Measurements from ENCODE around the gene CBX7.
"Not testable (repeated sequence)": the region's sequence is repeated elsewhere in the genome, so short reads cannot be mapped to it uniquely, and the experiment has no call there.

Gene CBX7

DNA sequence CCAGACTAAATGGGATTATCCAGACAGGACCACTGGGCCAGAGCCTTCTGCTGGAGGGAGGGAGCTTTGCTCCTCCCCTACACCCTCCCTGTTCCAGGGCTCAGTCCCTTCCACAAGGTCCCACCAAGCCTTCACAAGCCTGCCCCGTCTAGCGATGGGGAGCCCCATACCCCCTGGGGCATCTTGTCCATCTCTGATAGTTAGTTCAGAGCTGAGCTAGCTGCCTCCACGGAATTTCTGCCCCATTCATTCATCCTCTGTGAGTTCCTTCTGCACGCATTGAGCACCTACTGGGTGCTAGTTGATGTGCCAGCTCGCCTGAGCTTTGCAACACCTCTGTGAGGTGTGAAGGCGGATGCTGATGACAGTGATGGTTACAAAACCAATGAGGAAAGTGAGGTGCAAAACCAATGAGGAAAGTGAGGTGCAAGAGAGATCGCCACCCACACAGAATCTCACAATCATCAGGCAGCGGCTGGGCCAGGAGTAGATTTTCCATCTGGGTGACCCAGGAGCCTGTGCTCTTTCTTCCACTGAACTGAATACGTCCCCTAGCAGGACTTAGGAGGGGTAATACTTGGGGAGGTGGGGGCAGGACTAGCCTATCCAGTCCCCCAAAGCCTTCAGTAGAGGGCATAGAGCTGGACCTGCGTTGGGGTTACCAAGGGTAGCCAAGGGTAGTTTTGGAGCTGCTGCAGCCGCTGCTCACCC, 21.5 kb upstream of the CBX7 start:
- no peak for DNase-seq

DNA sequence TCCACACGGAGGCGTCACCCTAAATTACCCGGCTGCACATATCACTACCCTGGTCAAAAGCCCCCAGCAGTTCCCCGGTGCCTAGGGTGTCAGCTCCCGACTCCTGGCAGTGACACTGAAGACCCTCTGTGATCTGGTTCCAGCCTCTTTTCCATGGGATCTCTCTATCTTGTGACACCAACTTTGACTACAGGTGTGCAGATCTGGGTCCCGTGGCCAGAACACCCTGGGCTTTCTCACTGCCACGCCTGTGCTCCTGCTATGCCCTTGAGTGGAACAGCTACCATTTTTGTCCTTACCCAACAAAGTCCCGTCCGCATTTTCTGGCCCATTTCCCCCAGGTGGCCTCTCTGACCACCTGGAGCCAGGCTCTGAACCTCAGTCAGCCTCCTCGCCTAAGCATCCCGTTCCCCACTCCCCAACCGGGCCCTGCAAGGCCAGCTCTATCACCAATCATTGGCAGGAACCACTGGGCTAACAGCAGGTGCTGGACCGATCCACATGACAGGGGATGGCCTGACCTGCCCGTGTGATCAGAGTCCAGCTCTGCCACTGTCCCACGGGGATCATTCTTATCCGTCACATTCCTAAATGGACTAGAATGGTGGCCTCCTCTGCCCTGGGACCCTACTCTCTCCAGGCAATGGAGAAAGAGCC, 20.7 kb upstream of the CBX7 start:
- no peak for DNase-seq

DNA sequence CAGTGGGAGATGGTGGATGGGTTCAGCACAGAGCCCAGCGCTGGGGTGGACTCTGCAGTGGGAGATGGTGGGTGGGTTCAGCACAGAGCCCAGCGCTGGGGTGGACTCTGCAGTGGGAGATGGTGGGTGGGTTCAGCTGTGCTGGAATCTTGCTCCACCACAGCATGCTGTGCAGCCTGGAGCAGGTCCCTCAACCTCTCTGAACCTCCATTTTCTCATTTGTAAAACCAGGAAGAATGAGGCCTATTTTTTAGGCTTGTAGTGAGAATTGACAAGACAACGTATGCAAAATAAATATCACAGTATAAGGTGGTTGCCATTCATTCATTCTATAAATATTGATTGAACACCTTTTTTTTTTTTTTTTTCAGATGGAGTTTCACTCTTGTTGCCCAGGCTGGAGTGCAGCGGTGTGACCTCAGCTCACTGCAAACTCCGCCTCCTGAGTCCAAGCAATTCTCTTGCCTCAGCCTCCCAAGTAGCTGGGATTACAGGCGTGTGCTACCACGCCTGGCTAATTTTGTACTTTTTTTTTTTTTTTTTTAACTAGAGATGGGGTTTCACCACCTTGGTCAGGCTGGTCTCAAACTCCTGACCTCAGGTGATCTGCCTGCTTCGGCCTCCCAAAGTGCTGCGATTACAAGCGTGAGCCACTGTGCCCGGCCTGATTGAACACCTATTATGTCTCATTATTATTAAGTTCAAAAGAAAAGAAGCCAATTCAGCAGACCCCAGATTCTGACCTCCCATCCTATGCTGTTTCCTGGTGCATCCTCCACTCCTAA, 20.0 kb upstream of the CBX7 start:
- DNase-seq, result not testable (repeated sequence)

DNA sequence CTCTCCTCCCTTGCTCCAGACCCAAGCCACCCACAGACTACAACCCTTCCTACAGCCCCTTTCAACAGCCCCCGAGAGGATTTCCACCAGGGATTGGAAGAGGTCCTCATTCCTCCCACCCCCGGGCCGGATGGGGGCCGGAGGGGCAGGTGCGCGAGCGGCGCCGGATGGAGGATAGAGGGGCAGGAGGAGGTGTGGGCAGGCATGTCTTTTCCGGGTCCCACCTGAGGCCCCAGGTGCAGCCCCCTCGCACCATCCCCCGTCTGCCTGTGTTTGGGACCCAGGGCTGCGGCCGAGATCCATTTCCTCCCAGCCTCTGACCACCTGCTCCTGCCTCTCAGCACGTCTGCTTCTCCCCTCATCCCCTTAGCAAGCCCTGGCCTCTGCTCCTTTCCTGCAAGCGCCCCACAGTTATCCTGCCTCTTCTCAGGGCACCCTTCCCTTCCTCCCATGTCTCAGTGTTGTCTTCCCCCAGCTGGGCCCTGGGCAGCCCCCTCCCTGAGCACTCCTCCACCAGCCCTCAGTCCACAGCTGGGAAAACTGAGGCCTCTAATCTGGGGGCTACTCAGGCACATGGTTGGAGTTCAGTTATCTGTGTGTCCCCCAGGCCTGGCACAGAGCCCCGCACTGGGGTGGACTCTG, 19.3 kb upstream of the CBX7 start:
- no peak for DNase-seq

DNA sequence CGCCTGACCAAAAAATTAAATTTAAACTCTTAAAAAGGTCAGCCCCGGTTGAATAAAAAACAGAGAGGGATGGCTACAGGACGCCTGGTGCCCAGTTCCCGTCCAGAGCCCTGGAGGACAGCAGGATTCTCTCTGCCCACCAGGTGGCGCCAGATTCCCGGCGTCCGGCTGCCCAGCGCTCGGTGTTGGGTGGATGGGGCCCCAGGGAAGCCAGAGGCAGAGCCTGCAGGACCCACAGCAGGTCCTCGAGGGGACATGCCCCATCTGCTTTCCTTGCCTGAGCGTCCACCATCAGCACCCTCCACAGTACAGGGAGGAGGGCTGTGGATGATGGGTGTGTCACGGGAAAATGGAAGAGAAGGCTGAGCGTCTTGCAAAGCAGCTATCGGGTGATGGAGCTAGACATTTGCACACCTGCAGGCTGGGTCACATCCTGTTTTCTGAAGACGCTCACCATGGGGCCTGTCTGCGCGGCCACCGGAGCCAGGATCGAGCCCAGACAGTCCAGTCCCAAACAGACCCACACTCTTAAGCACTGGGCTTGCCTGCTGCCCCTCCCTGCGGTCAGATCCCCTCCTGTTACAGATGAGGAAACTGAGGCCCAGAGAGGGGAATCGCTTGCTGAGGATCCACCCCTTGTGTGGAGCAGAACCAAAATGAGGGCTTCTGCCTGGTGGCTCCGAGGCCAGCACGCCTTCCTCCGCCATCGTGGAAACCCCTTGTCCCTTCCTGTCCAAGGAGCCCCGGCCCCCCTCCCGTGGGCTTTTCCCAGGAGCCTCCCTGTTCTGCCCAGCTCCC, 18.5 kb upstream of the CBX7 start:
- peak; percentile 75 for DNase-seq

DNA sequence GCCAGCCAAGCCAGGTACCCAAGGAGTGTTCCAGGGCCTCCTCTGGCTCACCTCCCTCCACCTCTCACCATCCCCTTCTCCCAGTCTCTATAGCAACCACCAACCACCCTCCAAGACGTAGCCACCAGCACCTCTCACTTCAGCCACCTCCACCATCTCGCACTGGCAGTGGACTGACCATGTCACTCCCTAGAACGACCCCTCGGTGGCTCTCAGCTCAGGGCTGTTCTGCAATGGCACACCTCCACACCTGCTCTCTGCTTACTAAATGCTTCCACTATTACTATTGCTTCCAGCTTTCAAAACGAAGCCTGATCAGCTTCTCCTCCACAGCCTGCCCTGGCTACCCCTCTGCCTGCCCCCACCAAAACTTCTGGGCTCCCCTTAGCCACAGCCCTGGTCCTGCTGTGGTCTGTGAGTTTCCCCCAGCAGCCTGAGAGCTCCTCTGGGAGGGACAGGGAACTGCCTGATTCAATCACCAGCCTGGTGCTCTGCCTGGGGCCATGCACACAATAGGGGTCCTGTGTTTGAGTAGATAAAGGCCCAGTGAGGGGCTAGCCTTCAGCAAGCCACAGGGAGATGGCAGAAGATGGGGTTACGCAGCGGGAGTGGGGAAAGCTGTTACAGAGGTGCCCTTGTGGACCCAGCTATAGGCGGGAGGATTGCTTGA, 17.5 kb upstream of the CBX7 start:
- no peak for DNase-seq

DNA sequence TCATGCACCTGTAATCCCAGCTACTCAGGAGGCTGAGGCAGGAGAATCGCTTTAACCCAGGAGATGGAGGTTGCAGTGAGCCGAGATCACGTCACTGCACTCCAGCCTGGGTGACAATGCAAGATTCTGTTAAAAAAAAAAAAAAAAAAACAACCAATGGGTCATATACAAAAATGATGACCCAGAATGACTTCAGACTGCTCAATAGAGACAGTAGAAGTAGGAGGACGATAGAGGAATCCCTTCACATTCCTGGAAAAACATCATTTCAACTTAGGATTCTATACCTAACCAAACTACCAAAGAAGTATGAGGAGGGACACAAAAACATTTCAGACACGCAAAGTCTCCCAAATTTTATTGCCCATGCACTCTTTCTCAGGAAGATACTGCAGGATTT, 14.1 kb upstream of the CBX7 start:
- DNase-seq, result no peak

DNA sequence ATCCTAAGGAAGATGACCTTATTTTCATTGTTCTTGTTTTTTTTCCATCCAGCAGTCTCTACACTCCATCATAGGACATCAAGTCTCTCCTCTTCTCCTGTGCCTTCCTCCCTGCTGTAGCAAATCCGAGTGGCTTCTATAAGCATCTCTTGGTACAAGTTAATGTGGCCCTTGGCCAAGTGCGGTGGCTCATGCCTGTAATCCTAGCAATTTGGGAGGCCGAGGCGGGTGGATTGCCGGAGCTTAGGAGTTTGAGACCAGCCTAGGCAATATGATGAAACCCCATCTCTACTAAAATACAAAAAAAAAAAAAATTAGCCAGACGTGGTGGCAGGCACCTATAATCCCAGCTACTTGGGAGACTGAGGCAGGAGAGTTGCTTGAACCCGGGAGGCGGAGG, 3.6 kb upstream of the CBX7 start:
- DNase-seq, result not testable (repeated sequence)

DNA sequence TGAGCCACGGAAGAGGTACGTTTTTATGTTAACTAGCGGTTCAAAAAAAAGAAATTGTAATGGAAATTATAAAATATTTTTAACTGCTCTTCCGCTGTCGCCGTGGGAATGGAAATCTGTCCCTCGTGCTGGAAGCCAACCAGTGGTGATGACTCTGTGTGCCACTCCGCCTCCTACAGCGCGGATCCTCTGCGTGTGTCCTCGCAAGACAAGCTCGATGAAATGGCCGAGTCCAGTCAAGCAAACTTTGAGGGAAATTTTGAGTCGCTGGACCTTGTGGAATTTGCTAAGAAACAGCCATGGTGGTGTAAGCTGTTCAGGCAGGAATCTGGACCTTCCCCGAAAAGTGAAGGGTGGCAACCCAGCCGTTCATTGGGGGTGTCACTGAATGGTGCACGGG, 2.9 kb upstream of the CBX7 start:
- no peak for DNase-seq

DNA sequence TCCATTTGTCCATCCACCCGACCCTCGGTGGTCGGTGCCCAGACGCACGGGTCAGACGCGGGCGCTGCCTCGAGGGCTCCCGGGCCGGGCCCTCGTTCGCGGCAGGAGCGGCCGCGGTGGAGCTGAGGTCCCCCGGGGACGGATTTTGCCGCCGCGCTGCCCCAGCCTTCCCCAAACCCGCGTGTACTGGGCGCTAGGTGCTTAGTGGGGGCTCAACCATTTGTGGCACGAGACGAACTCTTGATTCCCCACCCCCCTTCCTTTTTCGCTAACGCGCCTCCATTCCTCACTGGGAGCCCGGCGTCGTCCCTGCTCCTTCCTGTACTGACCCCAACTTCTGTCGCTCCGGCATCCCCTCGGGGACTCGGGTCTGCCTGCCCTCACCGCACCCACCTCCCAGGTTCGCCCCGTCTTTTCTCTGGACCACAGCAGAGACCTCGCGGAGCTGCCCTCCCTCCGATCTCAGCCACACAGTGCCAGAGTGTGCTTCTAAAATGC, 789 bp upstream of the CBX7 start:
- DNase-seq, result no peak

DNA sequence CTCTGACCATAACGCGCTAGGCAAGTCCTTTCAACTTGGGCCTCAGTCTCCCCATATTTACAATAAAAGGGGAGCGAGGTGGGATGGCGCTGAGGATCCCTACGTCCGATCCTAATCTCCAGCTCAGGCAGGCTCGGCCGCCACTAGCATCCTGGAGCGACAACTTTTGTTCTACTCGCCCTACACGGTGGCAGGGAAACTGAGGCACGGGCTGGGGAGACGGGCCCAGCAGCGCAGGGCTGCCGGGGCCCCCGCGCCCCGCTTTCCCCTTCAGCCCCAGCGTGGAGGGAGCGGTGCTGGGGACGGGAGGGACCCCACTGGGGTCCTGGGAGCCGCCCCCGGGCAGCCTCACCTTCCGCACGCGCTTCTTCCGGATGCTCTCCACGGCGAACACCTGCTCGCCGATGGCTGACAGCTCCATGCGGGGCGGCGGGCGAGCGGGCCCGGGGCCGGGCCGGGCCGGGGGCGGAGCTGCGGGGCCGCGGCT, 413 bp downstream of the CBX7 start:
- DNase-seq, result no peak

DNA sequence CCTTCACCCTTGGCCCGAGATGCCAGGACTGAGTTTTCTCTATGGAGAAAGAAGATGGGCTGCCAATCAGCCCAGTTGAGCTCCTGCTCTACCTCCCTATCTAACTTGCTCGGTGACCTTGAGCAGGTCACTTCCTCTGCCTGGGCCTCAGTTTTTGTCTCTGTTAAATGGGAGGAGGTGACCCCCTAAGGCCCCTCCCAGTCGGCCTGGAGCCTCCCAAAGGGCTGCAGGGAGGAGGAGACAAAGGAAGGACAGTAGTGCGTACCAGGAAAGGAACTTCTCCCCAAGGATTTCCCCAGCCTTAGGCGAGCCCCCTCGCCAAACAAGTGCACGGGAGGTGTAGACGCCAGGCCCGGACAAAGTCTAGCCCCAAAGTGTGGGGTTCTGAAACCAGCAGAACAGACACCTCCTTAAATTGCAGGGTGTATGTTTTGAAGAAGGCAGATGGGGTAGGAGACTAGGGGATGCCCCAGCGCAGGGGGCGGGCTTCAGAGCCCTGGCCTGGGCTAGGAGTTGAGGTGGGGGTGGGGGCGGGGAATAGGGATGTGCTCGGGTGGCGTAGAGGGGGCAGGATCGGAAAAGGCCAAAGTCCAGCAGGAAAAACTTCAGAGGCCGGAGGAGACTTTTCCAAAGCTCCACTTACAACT, 1.0 kb downstream of the CBX7 start:
- no peak for DNase-seq

DNA sequence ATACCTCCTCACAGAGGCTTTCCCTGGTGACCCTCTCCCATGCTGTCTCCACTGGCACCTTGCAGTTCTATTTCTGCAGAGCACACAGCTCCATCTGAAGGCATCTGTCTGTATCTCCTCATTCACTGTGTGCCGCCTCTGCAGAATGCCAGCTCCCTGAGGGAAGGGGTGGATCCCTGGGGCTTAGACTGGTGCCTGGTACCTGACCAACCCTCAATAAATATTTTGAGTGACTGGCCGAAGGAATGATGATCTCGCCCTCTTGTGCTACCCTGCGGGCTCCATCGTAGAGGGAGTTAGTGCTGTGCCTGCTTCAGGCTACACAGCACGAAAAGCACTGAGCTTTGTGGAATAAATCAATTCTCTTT, 1.6 kb downstream of the CBX7 start:
- no peak for DNase-seq

DNA sequence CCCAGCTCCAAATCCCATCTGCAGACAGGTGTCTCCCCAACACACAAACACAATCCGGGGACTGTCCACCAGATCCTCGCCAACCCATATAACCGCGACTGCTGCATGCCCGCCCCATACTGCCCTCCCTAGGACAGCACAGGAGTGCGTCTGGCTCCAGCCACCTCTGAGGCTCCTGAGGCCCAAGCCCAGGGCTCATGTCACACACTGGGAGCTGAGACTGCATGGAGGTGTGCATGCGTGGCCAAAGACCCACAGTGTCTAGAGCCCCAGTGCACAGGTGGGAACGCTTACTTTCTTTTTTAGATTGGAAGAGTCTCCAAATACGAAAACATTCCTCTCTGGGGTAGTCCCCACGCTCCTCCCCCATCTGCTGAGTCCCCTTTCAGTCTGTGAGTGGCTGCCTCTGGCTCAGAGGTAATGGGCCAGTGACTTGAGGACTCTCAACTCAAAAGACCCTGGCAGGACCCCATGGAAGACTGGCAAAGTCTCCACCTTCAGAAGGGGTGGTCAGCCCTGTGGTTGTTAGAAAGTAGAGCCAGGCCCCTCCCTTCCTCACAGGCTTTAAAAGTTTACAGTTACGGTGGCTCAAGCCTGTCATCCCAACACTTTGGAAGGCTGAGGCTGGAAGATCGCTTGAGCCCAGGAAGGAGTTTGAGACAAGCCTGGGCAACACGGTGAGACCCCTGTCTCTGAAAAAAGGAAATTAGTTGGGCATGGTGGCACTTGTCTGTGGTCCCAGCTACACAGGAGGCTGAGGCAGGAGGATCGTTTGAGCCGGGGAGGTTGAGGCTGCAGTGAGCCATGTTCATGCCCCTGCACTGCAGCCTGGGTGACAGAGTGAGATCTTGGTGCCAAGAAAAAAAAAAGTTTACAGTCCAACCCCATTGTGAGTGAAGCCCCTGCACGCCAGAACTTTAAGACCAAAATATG, 2.3 kb downstream of the CBX7 start:
- DNase-seq, result no peak

DNA sequence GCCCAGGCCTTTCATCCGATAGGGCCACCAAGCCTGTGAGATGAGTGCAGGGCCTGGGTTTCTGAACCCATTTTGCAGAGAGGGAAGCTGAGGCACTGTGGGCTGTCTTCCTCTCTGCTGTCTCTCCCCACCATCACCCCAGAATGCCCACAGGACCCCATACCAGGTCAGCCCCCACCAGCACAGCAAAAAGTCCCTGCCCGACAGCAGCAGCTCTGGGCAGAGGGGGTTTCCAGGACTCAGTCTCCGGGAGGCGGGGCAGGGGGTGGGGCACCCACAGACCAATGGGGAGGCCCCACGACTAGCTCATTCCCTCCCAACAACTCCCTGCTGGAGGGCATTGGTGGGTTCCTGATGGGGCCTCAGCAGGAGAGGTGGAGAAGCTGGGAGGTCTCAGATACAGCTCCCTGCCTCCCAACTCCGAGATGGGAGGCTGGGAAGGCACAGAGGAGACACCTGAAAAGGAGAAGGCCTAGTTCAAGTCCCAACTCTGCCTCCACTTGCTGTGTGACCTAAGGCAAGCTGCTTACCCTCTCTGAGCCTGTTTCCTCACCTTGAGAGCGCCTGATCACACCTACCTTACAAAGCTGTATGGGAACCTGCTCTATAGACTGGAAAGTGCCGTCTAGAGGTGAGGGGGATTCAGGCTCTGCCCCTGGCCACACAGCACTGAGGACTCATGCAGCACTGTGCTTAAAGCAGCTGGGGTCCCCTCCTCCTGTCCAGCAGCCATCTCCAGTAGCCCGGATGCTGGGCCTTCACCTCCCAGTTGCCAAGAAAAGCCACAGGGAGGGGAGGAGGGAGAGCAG, 3.5 kb downstream of the CBX7 start:
- no peak for DNase-seq

DNA sequence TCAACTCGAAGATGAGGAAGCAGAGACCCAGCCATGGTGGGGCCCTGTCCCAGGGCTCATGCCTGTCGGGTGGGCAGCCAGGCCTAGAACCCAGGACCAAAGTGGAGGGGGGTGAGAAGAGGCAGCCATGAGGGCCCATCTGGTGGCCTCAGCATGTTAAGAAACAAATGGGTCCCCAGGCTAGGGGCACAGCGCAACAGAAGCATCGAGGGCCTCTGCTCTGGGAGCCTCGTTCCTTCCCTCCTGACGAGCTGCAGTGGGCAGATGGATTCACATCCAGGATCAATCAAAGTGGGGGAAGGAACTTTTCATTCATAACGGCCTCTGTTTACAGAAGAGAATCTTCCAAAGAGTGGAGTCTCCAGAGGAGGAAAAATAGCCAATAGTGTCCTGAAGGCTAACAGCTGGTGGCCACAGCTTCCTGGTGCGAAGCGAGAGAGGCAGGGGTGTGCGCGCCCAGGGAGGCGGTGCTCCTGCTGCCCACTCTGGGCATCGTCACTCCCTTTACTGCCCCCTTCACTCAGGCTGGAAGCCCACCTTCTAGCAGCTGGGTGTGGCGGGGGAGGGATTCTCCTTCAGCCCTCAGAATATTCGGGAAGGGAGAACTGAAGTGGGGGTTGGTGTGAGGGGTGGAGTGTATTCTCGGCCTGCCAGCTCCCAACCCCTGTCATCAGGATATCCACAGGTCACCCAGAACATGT, 4.3 kb downstream of the CBX7 start:
- no peak for DNase-seq

DNA sequence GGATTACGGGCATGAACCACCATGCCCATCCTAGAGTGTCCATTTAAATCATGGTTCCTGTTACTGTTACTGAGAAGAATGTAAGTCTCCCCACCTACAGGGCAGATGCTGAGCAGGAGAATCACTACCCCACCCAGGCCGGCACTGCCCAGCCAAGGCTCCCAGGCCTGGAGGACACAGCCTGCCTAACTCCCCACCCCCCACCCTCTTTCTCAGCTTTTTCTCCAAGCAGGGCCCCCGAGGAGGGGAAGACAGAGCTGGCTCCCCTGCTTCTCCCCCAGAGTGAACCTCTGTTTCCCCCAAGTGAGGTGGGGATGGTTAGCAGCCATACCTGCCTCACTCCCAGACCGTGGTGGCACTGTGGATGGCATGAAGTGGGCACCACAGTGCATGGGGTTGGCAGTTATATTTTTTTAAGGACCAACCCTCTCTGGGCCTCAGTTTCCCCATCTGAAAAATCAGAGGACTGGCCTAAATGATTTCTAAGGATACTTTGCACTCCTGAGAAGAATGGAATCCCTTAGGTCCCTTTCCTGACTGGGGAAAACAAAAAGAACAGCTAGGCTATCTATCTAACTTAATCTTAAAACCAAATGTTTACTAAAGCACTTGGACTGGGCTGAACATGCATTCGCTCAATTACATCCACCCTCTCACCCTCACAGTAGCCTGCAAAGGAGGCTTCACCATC, 5.0 kb downstream of the CBX7 start:
- DNase-seq, result no peak
